Activated naive CD8-positive, alpha-beta T cell (primary cell): ENCODE measurements around the gene WDR46.

Experiments
- H3K27ac Mint-ChIP-seq: one replicate; pipeline ENCODE4 v1.8.0; 2021; ENCODE audit warnings: mixed read lengths
- H3K27me3 Mint-ChIP-seq: one replicate; pipeline ENCODE4 v1.8.0; 2021; ENCODE audit warnings: mixed read lengths
- H3K36me3 Mint-ChIP-seq: one replicate; pipeline ENCODE4 v1.8.0; 2021; ENCODE audit warnings: mixed read lengths
- H3K4me1 Mint-ChIP-seq: one replicate; pipeline ENCODE4 v1.8.0; 2021; ENCODE audit warnings: low read depth, mixed read lengths
- H3K4me3 Mint-ChIP-seq: one replicate; pipeline ENCODE4 v1.8.0; 2021; ENCODE audit warnings: mild to moderate bottlenecking, mixed read lengths
- H3K9me3 Mint-ChIP-seq: one replicate; pipeline ENCODE4 v1.8.0; 2021; ENCODE audit warnings: low read depth, mixed read lengths

WDR46 gene

DNA sequence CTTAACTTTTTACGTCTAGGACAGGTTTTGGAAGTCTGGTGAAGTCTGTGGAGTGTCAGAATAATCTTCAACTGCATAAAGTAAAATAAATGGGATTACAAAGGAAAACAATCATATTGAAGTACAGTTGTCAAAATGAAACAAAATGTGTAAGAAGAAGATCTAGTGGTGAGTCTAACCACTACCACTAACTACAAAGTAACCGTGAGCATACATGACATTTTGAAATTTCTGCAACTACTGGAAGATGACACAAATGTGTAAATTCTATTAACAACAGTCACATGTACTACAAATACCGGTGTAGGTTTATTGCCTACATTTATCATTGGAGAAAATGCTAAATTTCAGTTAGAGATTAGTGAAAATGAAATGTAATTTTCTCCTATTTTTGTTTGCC, 47.1 kb downstream of the WDR46 start:
- H3K4me3 Mint-ChIP-seq, result no peak overlapping the region
- peak overlapping the region; percentile 6 for H3K27ac Mint-ChIP-seq
- no peaks in the 10 kb centered on the region for H3K27me3 Mint-ChIP-seq
- peaks cover 2% of the 10 kb centered on the region for H3K36me3 Mint-ChIP-seq
- peaks cover 9% of the 10 kb centered on the region for H3K4me1 Mint-ChIP-seq
- no peaks in the 10 kb centered on the region for H3K9me3 Mint-ChIP-seq

- no peak overlapping the region for H3K4me3 Mint-ChIP-seq
- H3K36me3 Mint-ChIP-seq, result no peaks in the 10 kb centered on the region
- H3K4me1 Mint-ChIP-seq, result peaks cover 9% of the 10 kb centered on the region
- H3K9me3 Mint-ChIP-seq, result no peaks in the 10 kb centered on the region
- H3K27me3 Mint-ChIP-seq, result peaks cover 3% of the 10 kb centered on the region
- H3K27ac Mint-ChIP-seq, result no peak overlapping the region
These were observed 51.3 kb downstream of the WDR46 start for GRCh38 chr6:33237741-33238140.

DNA sequence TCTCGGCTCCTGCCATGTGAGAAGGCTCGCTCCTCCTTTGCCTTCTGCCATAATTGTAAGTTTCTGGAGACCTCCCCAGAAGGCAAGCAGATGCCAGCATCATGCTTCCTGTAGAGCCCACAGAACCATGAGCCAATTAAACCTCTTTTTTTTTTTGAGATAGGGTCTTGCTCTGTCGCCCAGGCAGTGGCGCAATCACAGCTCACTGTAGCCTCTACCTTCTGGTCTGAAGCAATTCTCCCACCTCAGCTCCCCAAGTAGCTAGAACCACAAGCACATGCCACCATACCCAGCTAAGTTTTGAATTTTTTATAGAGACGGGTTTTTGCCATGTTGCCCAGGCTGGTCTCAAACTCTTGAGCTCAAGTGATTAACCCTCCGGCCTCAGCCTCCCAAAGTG, 52.2 kb downstream of the WDR46 start:
- Mint-ChIP-seq H3K27ac (no peak overlapping the region), H3K4me3 (no peak overlapping the region), H3K27me3 (peaks cover 4% of the 10 kb centered on the region), H3K36me3 (no peaks in the 10 kb centered on the region), H3K4me1 (peaks cover 3% of the 10 kb centered on the region), H3K9me3 (no peaks in the 10 kb centered on the region)

GRCh38 chr6:33236328-33236727, 52.7 kb downstream of the WDR46 start:
- Mint-ChIP-seq H3K4me1 (peaks cover 2% of the 10 kb centered on the region), H3K4me3 (no peak overlapping the region), H3K9me3 (no peaks in the 10 kb centered on the region), H3K36me3 (no peaks in the 10 kb centered on the region), H3K27me3 (peaks cover 4% of the 10 kb centered on the region), H3K27ac (no peak overlapping the region)

DNA sequence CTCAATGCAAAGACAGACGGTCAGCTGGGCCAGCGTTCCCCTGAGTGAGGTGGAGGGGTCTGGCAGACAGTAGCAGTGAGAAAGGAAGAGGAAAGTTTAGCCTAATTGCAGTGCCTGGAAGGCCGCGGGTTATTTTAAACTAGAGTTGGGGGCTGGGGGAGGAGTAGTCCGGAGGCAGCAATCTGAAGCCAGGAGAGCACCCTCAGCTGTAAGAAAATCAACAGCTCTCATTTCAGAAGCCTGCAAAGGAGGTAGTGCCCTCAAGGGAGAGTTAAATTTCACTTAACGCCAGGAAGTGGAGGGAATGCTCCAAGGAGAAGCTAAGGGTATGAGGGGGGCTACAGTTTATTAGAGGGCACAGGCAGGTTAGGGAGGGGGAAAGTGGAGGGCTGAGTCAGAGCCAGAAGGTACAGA, 53.8 kb downstream of the WDR46 start:
- no peak overlapping the region for H3K27ac Mint-ChIP-seq
- H3K27me3 Mint-ChIP-seq, result peaks cover 4% of the 10 kb centered on the region
- H3K36me3 Mint-ChIP-seq, result no peaks in the 10 kb centered on the region
- no peak overlapping the region for H3K4me3 Mint-ChIP-seq
- H3K9me3 Mint-ChIP-seq, result no peaks in the 10 kb centered on the region
- H3K4me1 Mint-ChIP-seq, result no peaks in the 10 kb centered on the region
